DND-41 (cell line): ENCODE results near the gene RAP2B.

Source experiments
- EZH2 ChIP-seq: IDR thresholded peaks from 3 replicates; pipeline ENCODE4 v1.6.1; 2012; ENCODE audit warnings: borderline replicate concordance, low read depth, mild to moderate bottlenecking, moderate library complexity, low read length, inconsistent platforms; ENCODE audit not compliant: severe bottlenecking
- TF ChIP-seq, protein P1 (sequence below): IDR thresholded peaks from 2 replicates; pipeline ENCODE4 v1.5.1; 2012; ENCODE audit warnings: borderline replicate concordance, low read length, moderate library complexity, mild to moderate bottlenecking; ENCODE audit not compliant: poor library complexity, severe bottlenecking; ENCODE audit errors: extremely low read depth

GRCh38 chr3:153215966-153216365, 53.9 kb downstream of the RAP2B start:
- TF ChIP-seq, protein P1, sequence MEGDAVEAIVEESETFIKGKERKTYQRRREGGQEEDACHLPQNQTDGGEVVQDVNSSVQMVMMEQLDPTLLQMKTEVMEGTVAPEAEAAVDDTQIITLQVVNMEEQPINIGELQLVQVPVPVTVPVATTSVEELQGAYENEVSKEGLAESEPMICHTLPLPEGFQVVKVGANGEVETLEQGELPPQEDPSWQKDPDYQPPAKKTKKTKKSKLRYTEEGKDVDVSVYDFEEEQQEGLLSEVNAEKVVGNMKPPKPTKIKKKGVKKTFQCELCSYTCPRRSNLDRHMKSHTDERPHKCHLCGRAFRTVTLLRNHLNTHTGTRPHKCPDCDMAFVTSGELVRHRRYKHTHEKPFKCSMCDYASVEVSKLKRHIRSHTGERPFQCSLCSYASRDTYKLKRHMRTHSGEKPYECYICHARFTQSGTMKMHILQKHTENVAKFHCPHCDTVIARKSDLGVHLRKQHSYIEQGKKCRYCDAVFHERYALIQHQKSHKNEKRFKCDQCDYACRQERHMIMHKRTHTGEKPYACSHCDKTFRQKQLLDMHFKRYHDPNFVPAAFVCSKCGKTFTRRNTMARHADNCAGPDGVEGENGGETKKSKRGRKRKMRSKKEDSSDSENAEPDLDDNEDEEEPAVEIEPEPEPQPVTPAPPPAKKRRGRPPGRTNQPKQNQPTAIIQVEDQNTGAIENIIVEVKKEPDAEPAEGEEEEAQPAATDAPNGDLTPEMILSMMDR, result no peak
- no peak for TF ChIP-seq EZH2
